Endothelial cell of umbilical vein (primary cell): Measurements from ENCODE around the gene MEF2C. TPM values are rescaled to one million over a fixed set of nuclear protein-coding genes. Genes with fewer than 3 reads are reported as not detected.

Experiments
- BruUV-seq: library from RNA; stranded (reverse); fragments of 400-500 nt; replicated peaks from 2 replicates; lab custom pipeline; 2021; lab: Mats Ljungman, UMichigan
- CTCF ChIA-PET: fragments of 300-600, 350-600 bp; sonication (Branson Sonifier 250); formaldehyde crosslinking; loops from one replicate; lab custom pipeline; 2021; ENCODE audit warnings: antibody characterized with exemption, inconsistent platforms; lab: Charles Lee
- POLR2A ChIA-PET: fragments of 300-600, 350-600 bp; sonication (Branson Sonifier 250); formaldehyde crosslinking; loops from one replicate; lab custom pipeline; 2021; ENCODE audit warnings: antibody characterized with exemption, inconsistent platforms; lab: Charles Lee
- DNase-seq: peaks from one replicate; pipeline ENCODE4 v3.0.0-alpha.2; 2011; ENCODE audit warnings: low read depth, low spot score
- FAIRE-seq: peaks from 2 replicates; lab custom pipeline; 2011; peaks lifted over from hg19 to GRCh38; lab: Jason Lieb, UNC
- H2AFZ ChIP-seq: 2 replicates; pipeline ENCODE4 v1.6.0; 2012; ENCODE audit warnings: low read depth, low read length, control low read depth, inconsistent platforms
- H3K27ac ChIP-seq: 2 replicates; pipeline ENCODE4 v1.5.1; 2011; ENCODE audit warnings: low read depth, mild to moderate bottlenecking, control low read depth, low read length, moderate library complexity; ENCODE audit not compliant: insufficient read depth
- H3K27me3 ChIP-seq, 2 experiments: 2 replicates each; pipeline versions ENCODE4 v1.6.0 to v1.6.1; 2011; ENCODE audit warnings: low read length in 2 of 2, mixed read lengths in 1 of 2; ENCODE audit not compliant: control insufficient read depth in 2 of 2, insufficient read depth in 2 of 2
- H3K36me3 ChIP-seq, 2 experiments: 2 replicates in 1 of 2; 3 replicates in 1 of 2; pipeline ENCODE4 v1.5.1; 2011; ENCODE audit warnings: low read length in 2 of 2, mild to moderate bottlenecking in 1 of 2, moderate library complexity in 1 of 2; ENCODE audit not compliant: control insufficient read depth in 2 of 2, insufficient read depth in 2 of 2; ENCODE audit errors: extremely low read depth in 1 of 2
- H3K4me1 ChIP-seq: 3 replicates; pipeline ENCODE4 v1.5.1; 2011; ENCODE audit warnings: mild to moderate bottlenecking, low read length; ENCODE audit not compliant: control insufficient read depth, insufficient read depth; ENCODE audit errors: extremely low read depth
- H3K4me2 ChIP-seq: 2 replicates; pipeline ENCODE4 v1.6.1; 2011; ENCODE audit warnings: low read length, control low read depth, mixed read lengths; ENCODE audit not compliant: insufficient read depth
- H3K4me3 ChIP-seq, 3 experiments: fragments of 200-600 bp in 1 of 3; sonication (generic), shearing (Covaris generic) in 1 of 3; replicated peaks in 1 of 3; 2 replicates each; pipeline ENCODE4 v1.5.1; 2011 to 2016; ENCODE audit warnings: control low read depth in 3 of 3, low read length in 3 of 3, mild to moderate bottlenecking in 2 of 3, inconsistent platforms in 1 of 3, low read depth in 1 of 3, moderate library complexity in 1 of 3; ENCODE audit not compliant: insufficient read depth in 1 of 3
- H3K79me2 ChIP-seq: 2 replicates; pipeline ENCODE4 v1.6.0; 2012; ENCODE audit warnings: low read length, inconsistent platforms; ENCODE audit not compliant: control insufficient read depth, insufficient read depth
- H3K9ac ChIP-seq: replicated peaks from 2 replicates; pipeline ENCODE3; 2011; ENCODE audit warnings: low read length, control low read depth; ENCODE audit not compliant: insufficient read depth; ENCODE audit errors: extremely low read depth
- H3K9me1 ChIP-seq: replicated peaks from 3 replicates; pipeline ENCODE4 v1.6.0; 2011; ENCODE audit warnings: mild to moderate bottlenecking, low read length; ENCODE audit not compliant: control insufficient read depth, insufficient read depth; ENCODE audit errors: extremely low read depth
- H3K9me3 ChIP-seq: replicated peaks from 2 replicates; pipeline ENCODE4 v1.5.1; 2012; ENCODE audit warnings: low read length, inconsistent platforms; ENCODE audit not compliant: control insufficient read depth, insufficient read depth
- H4K20me1 ChIP-seq: replicated peaks from 2 replicates; pipeline ENCODE3; 2011; ENCODE audit warnings: mild to moderate bottlenecking, low read length; ENCODE audit not compliant: control insufficient read depth, insufficient read depth; ENCODE audit errors: extremely low read depth
- CTCF ChIP-seq, 2 donors: IDR thresholded peaks; 1 replicate in 1 of 2; 2 replicates in 1 of 2; pipeline ENCODE4 v1.5.1; 2011; ENCODE audit warnings: low read length in 2 of 2, mild to moderate bottlenecking in 2 of 2, moderate library complexity in 2 of 2, control low read depth in 1 of 2, inconsistent platforms in 1 of 2, low read depth in 1 of 2; ENCODE audit not compliant: insufficient read depth in 1 of 2; ENCODE audit errors: extremely low read depth in 1 of 2
- EZH2 ChIP-seq: IDR thresholded peaks from 2 replicates; pipeline ENCODE4 v1.6.1; 2012; ENCODE audit warnings: borderline replicate concordance, low read depth, mild to moderate bottlenecking, moderate library complexity, low read length, inconsistent platforms; ENCODE audit not compliant: severe bottlenecking
- FOS ChIP-seq: IDR thresholded peaks from 2 replicates; pipeline ENCODE4 v1.6.1; 2011; ENCODE audit warnings: mild to moderate bottlenecking, low read length, moderate library complexity, borderline replicate concordance; ENCODE audit not compliant: insufficient read depth
- GATA2 ChIP-seq: IDR thresholded peaks from 2 replicates; pipeline ENCODE4 v1.7.0; 2011; ENCODE audit warnings: low read depth, mild to moderate bottlenecking, moderate library complexity, mixed read lengths, low read length; ENCODE audit not compliant: insufficient read length, insufficient read depth
- JUN ChIP-seq: IDR thresholded peaks from 2 replicates; pipeline ENCODE4 v1.6.1; 2011; ENCODE audit warnings: borderline replicate concordance, low read depth; ENCODE audit not compliant: insufficient read length, insufficient read depth
- MAX ChIP-seq: IDR thresholded peaks from 2 replicates; pipeline ENCODE4 v1.6.1; 2011; ENCODE audit not compliant: insufficient read depth, insufficient read length
- MYC ChIP-seq: IDR thresholded peaks from one replicate; pipeline ENCODE4 v1.6.1; 2011; ENCODE audit warnings: mild to moderate bottlenecking, low read depth, low read length
- POLR2A ChIP-seq: IDR thresholded peaks from 2 replicates; pipeline ENCODE4 v1.6.1; 2012; ENCODE audit warnings: low read depth, mild to moderate bottlenecking, control low read depth, low read length
- POLR2AphosphoS5 ChIP-seq: IDR thresholded peaks from 2 replicates; pipeline ENCODE4 v1.6.1; 2012; ENCODE audit warnings: low read depth, mild to moderate bottlenecking, control low read depth, low read length, moderate library complexity; ENCODE audit not compliant: insufficient read depth
- dilution Hi-C: fragments of 300-500 bp; cut with MboI; formaldehyde crosslinking; loops from one replicate; pipeline ENCODE4 v1.15.0; 2019; ENCODE audit warnings: low sequenced_read_pairs; ENCODE audit not compliant: extremely low pct_ligation_motif_present
- intact Hi-C: fragments of 100-400 bp; cut with micrococcal nuclease; formaldehyde crosslinking; loops from one replicate; pipeline ENCODE4 v1.10.0; 2022
- polyA plus RNA-seq, 4 experiments: library from polyadenylated mRNA; depleted of rRNA in 3 of 4; stranded (reverse) in 3 of 4; unstranded in 1 of 4; fragments of >200 nt; gene quantifications; 2 replicates each; pipeline versions ENCODE4 v1.2.1 to v1.2.3, GENCODE V29; 2011 to 2012; ENCODE audit warnings: missing spikeins in 1 of 4
- total RNA-seq: library from RNA; stranded (reverse); gene quantifications from 2 replicates; pipeline ENCODE4 v1.2.3, GENCODE V29; 2021

Gene MEF2C
- total and polyA plus RNA-seq, 2 donors (not counting 3 experiments of a cell fraction or from before 2014, with no cell fraction given), result 21.2 to 67.7 TPM

GRCh38 chr5:88924330-88924657 is 41.3 kb upstream of the MEF2C start:
- CTCF ChIA-PET, result no interaction called here
- no peak for DNase-seq
- Histone ChIP-seq H3K27ac (no peak overlapping the region), H3K4me1 (no peaks in the 10 kb centered on the region), H3K9ac (no peak overlapping the region), H3K9me1 (no peaks in the 10 kb centered on the region), H4K20me1 (no peaks in the 10 kb centered on the region), H3K27me3 (no peaks in the 10 kb centered on the region), H3K9me3 (no peaks in the 10 kb centered on the region), H3K36me3 (no peaks in the 10 kb centered on the region), H3K79me2 (no peaks in the 10 kb centered on the region), H2AFZ (no peak overlapping the region), H3K4me2 (no peak overlapping the region), H3K4me3 (no peak overlapping the region)
- no peak for FAIRE-seq
- no peak for TF ChIP-seq JUN
- no peak for TF ChIP-seq POLR2AphosphoS5
- TF ChIP-seq MYC, result no peak
- no peak for TF ChIP-seq CTCF (IDR thresholded peaks at IDR 0.05; ENCODE audit: extremely low read depth in 1 of 2, insufficient read depth in 1 of 2, low read depth in 1 of 2, low read length in 2 of 2)
- TF ChIP-seq GATA2, result no peak
- no peak for TF ChIP-seq POLR2A
- TF ChIP-seq FOS, result no peak
- no peak for TF ChIP-seq EZH2
- TF ChIP-seq MAX, result no peak
- intact Hi-C loops, result no loop called here
- no TSS peak for BruUV-seq
- POLR2A ChIA-PET, result no interaction called here
- dilution Hi-C loops, result no loop called here
